ENCODE data around the gene DLL4. TPM values are rescaled to one million over a fixed set of nuclear protein-coding genes. Genes with fewer than 3 reads are reported as not detected.

DLL4 gene
- total and polyA plus RNA-seq, 10 of the 15 experiments (the other 5 are each of a cell fraction or from before 2014, with no cell fraction given): 0.04 to 0.16 (median 0.09) TPM; not detected in 6

- Histone ChIP-seq H3K4me1 (ENCODE audit: control insufficient read depth, insufficient read depth, low read length) (no peaks in the 10 kb centered on the region), H3K27ac (ENCODE audit: control insufficient read depth, insufficient read depth) (no peak overlapping the region), H3K36me3 (ENCODE audit: control insufficient read depth in 2 of 2, insufficient read depth in 2 of 2, low read length in 1 of 2) (peaks cover 0 to 24% of the 10 kb centered on the region in 2 experiments; a peak in 3 of 4 replicates), H3K4me3 (no peak overlapping the region), H2AFZ (ENCODE audit: control insufficient read depth, low read depth, low read length) (no peak overlapping the region), H3K9me3 (replicated peaks; ENCODE audit: control insufficient read depth, insufficient read depth, low read length) (no peaks in the 10 kb centered on the region), H3K4me2 (ENCODE audit: control insufficient read depth, insufficient read depth) (no peak overlapping the region), H3K27me3 (replicated peaks in 1 of 2; ENCODE audit: control insufficient read depth in 2 of 2, insufficient read depth in 2 of 2, low read length in 1 of 2) (no peaks in the 10 kb centered on the region), H4K20me1 (ENCODE audit: control insufficient read depth, insufficient read depth) (no peaks in the 10 kb centered on the region), H3K79me2 (ENCODE audit: control insufficient read depth, insufficient read depth, low read length) (no peaks in the 10 kb centered on the region), H3K9ac (ENCODE audit: control insufficient read depth, insufficient read depth, low read length) (no peak overlapping the region)
- FAIRE-seq: no peak
- POLR2A ChIA-PET: no interaction called here
- DNase-seq (ENCODE audit: low read depth, low spot score): no peak
- BruUV-seq (replicated peaks): no TSS peak
- CTCF ChIA-PET: interaction anchor here (0.9 kb wide), 1 partner anchor 46 kb away, joined by 3 read pairs; no protein-coding TSS in a partner anchor
- in situ Hi-C loops (cut with MboI): no loop called here
- TF ChIP-seq MTA3 (IDR thresholded peaks at IDR 0.05; ENCODE audit: borderline replicate concordance, low read length): no peak
- no peak for TF ChIP-seq MXI1 (IDR thresholded peaks at IDR 0.05; ENCODE audit: low read depth, low read length)
- no peak for TF ChIP-seq ZBED1 (IDR thresholded peaks at IDR 0.05; ENCODE audit: borderline replicate concordance)
- TF ChIP-seq SUPT20H (IDR thresholded peaks at IDR 0.05; ENCODE audit: borderline replicate concordance, control insufficient read depth, low read depth, low read length): no peak
- no peak for TF ChIP-seq PBX3 (IDR thresholded peaks at IDR 0.05; ENCODE audit: insufficient replicate concordance, low read depth, low read length)
- no peak for TF ChIP-seq ATF7 (IDR thresholded peaks at IDR 0.05; ENCODE audit: low read depth)
- TF ChIP-seq ESRRA (IDR thresholded peaks at IDR 0.05; ENCODE audit: low read length): no peak
- no peak for TF ChIP-seq TCF7 (IDR thresholded peaks at IDR 0.05; ENCODE audit: borderline replicate concordance)
- intact Hi-C loops (cut with micrococcal nuclease; ENCODE audit: unreplicated experiment): no loop called here
- SMC1A ChIA-PET (ENCODE audit: uncharacterized antibody, unreplicated experiment): no interaction called here
- RAD21 ChIA-PET (ENCODE audit: unreplicated experiment): no interaction called here
- ATAC-seq: no peak
- 94% methylated on average over 7 of the region's 7 CpGs for WGBS (ENCODE audit: insufficient coverage, insufficient replicate concordance, low lambda C conversion rate, missing lambda C conversion rate)
Measured at GRCh38 chr15:40976819-40977218, 47.7 kb downstream of the DLL4 start.

Measured in GM12878 (cell line).